BE2C (cell line): ENCODE data around the gene APOLD1. TPM values are rescaled to one million over a fixed set of nuclear protein-coding genes. Genes with fewer than 3 reads are reported as not detected.
"Not testable (repeated sequence)": the region's sequence is repeated elsewhere in the genome, so short reads cannot be mapped to it uniquely, and the experiment has no call there.

ENCODE experiments used
- DNase-seq: peaks from one replicate; pipeline ENCODE4 v3.0.0-alpha.2; 2020
- H3K27me3 ChIP-seq: fragments of 250-450 bp; sonication (Bioruptor Pico); 2 replicates; pipeline ENCODE4 v1.5.1; 2020; ENCODE audit warnings: mild to moderate bottlenecking
- H3K36me3 ChIP-seq: fragments of 250-450 bp; sonication (Bioruptor Pico); 2 replicates; pipeline ENCODE4 v1.5.1; 2020; ENCODE audit warnings: mild to moderate bottlenecking
- H3K4me1 ChIP-seq: fragments of 250-450 bp; sonication (Bioruptor Pico); 2 replicates; pipeline ENCODE4 v1.5.1; 2020
- H3K4me3 ChIP-seq: 2 replicates; pipeline ENCODE4 v1.5.1; 2011; ENCODE audit warnings: low read depth, low read length
- H3K9me3 ChIP-seq: fragments of 250-450 bp; sonication (Bioruptor Pico); 2 replicates; pipeline ENCODE4 v1.5.1; 2020
- CTCF ChIP-seq: IDR thresholded peaks from 2 replicates; pipeline ENCODE4 v1.5.1; 2012; ENCODE audit warnings: mild to moderate bottlenecking, low read depth, low read length
- polyA plus RNA-seq: library from polyadenylated mRNA; unstranded; fragments of >200 nt; gene quantifications from one replicate; pipeline ENCODE4 v1.2.1, GENCODE V29; 2012; ENCODE audit warnings: low read depth, missing spikeins; ENCODE audit not compliant: insufficient read length, insufficient read depth

Gene APOLD1
- 3.2 TPM for polyA plus RNA-seq

GRCh38 chr12:12784911-12785814 is at the start of gene APOLD1:
Gene APOLD1 (plus strand): TSS chr12:12785659. CDS start chr12:12785692, 33 bp downstream.
- Histone ChIP-seq H3K4me3 (peak within 1 kb of the TSS; percentile 64), H3K4me1 (peaks cover 9% of the 10 kb centered on the region), H3K36me3 (no peaks in the 10 kb centered on the region), H3K9me3 (no peaks in the 10 kb centered on the region), H3K27me3 (no peaks in the 10 kb centered on the region)
- no peak for TF ChIP-seq CTCF
- no peak for DNase-seq

- Histone ChIP-seq H3K4me3 (no peak overlapping the region), H3K9me3 (no peaks in the 10 kb centered on the region), H3K36me3 (no peaks in the 10 kb centered on the region), H3K27me3 (no peaks in the 10 kb centered on the region), H3K4me1 (no peaks in the 10 kb centered on the region; the same call in 1 of the 2 replicates)
- TF ChIP-seq CTCF: peak; percentile 64
- peak; percentile 32 for DNase-seq
Measured at GRCh38 chr12:12736759-12737676, 48.4 kb upstream of the APOLD1 start.

GRCh38 chr12:12738152-12738551 is 47.3 kb upstream of the APOLD1 start:
- not testable (repeated sequence) for H3K27me3 ChIP-seq, H3K36me3 ChIP-seq, H3K4me1 ChIP-seq, H3K4me3 ChIP-seq, H3K9me3 ChIP-seq, DNase-seq

GRCh38 chr12:12741660-12742059 is 43.8 kb upstream of the APOLD1 start:
- Histone ChIP-seq H3K4me3 (no peak overlapping the region), H3K9me3 (no peaks in the 10 kb centered on the region), H3K27me3 (no peaks in the 10 kb centered on the region), H3K4me1 (no peaks in the 10 kb centered on the region; the same call in 1 of the 2 replicates), H3K36me3 (no peaks in the 10 kb centered on the region)
- TF ChIP-seq CTCF: no peak
- no peak for DNase-seq

- H3K27me3 ChIP-seq: no peaks in the 10 kb centered on the region
- no peak for DNase-seq
- H3K9me3 ChIP-seq: no peaks in the 10 kb centered on the region
- TF ChIP-seq CTCF: no peak
- 0 out of 2 replicates have a peak, but pooled peaks cover 5% of the 10 kb centered on the region for H3K4me1 ChIP-seq
- no peak overlapping the region for H3K4me3 ChIP-seq
- no peaks in the 10 kb centered on the region for H3K36me3 ChIP-seq
Measured at GRCh38 chr12:12744546-12745305, 40.7 kb upstream of the APOLD1 start.
